ENCODE data around the gene FASN.

DNA sequence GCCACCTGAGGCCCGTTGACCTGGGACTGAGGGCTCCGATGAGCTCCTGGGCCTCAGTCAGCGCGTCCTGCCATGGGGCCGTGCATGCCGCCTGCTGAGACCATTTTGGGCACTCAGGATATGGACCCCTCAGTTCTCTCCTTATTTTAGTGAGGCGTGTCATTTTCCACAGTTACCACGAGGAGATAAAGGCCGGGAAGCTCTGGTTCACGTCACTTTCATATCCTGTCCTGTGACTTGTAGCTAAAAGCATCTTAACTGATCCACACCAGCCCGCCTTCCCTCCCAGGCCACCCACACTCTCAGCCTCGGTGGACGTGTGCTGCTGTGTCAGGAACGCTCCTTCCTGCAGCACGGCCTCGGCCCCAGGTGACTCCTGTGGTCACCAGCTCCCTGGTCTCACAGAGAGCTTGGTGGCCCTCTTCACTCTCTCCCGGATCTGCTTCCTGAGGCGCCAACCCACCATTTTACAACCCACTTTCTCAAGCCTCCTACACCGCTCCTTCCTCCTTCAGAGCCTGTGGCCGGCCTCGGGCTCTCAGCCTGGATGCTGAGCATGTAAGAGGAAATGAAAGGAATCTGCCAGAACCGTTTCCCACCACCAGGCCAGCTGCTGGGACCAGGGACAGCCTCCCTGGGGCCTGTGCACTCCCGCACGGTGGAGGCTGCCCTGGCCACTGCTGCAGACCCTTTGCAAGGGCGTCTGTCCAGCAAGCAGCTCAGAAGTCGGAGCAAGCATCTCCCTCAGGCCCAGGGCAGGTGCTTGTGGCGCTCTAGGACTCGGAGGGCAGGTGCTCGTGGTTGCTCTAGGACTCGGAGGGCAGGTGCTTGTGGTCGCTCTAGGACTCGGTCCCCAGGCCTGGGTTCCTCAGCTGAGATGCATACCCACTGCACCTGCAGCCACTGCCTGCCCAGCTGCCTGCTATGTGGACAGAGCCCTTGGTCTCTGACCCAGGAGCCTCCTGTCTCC, 23.9 kb upstream of the FASN start:
- TF ChIP-seq, protein P1, sequence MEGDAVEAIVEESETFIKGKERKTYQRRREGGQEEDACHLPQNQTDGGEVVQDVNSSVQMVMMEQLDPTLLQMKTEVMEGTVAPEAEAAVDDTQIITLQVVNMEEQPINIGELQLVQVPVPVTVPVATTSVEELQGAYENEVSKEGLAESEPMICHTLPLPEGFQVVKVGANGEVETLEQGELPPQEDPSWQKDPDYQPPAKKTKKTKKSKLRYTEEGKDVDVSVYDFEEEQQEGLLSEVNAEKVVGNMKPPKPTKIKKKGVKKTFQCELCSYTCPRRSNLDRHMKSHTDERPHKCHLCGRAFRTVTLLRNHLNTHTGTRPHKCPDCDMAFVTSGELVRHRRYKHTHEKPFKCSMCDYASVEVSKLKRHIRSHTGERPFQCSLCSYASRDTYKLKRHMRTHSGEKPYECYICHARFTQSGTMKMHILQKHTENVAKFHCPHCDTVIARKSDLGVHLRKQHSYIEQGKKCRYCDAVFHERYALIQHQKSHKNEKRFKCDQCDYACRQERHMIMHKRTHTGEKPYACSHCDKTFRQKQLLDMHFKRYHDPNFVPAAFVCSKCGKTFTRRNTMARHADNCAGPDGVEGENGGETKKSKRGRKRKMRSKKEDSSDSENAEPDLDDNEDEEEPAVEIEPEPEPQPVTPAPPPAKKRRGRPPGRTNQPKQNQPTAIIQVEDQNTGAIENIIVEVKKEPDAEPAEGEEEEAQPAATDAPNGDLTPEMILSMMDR (IDR thresholded peaks at IDR 0.05) = no peak
- TF ChIP-seq POLR2AphosphoS5 (IDR thresholded peaks at IDR 0.05; ENCODE audit: low read depth, low read length) (no peak), TCF7L2 (IDR thresholded peaks at IDR 0.05; ENCODE audit: low read depth, low read length) (no peak)

All from Panc1 (cell line).